ACC112 (cell line): ENCODE measurements around the gene NNT.
A peak's percentile ranks its signal among the peaks of the same experiment; 100 is the strongest.

Source experiments
- H2AFZ ChIP-seq: fragments of 200-600 bp; sonication (generic); one replicate; pipeline ENCODE4 v1.6.0; 2017; ENCODE audit warnings: antibody characterized with exemption, low read length; ENCODE audit not compliant: unreplicated experiment
- H3K27ac ChIP-seq: fragments of 200-600 bp; sonication (generic); 2 replicates; pipeline ENCODE4 v1.5.1; 2014; ENCODE audit warnings: low read depth, mild to moderate bottlenecking, antibody characterized with exemption, low read length, moderate library complexity
- H3K27me3 ChIP-seq: fragments of 200-600 bp; sonication (generic); 2 replicates; pipeline ENCODE4 v1.6.1; 2014; ENCODE audit warnings: mild to moderate bottlenecking, antibody characterized with exemption, low read length, moderate library complexity, mixed read lengths; ENCODE audit not compliant: insufficient read depth
- H3K36me3 ChIP-seq: fragments of 200-600 bp; sonication (generic); 2 replicates; pipeline ENCODE4 v1.6.1; 2016; ENCODE audit warnings: mild to moderate bottlenecking, antibody characterized with exemption, low read length, moderate library complexity, mixed read lengths; ENCODE audit not compliant: insufficient read depth
- H3K4me1 ChIP-seq: fragments of 200-600 bp; sonication (generic); one replicate; pipeline ENCODE4 v1.6.1; 2016; ENCODE audit warnings: low read length, mixed read lengths; ENCODE audit not compliant: insufficient read depth, unreplicated experiment, control insufficient read depth
- H3K4me3 ChIP-seq: fragments of 200-600 bp; sonication (generic); 2 replicates; pipeline ENCODE4 v1.5.1; 2014; ENCODE audit warnings: mild to moderate bottlenecking, low read depth, low read length
- H3K79me2 ChIP-seq: fragments of 200-600 bp; sonication (generic); one replicate; pipeline ENCODE4 v1.6.0; 2016; ENCODE audit warnings: low read length; ENCODE audit not compliant: control insufficient read depth, unreplicated experiment, insufficient read depth

The NNT gene

GRCh38 chr5:43627028-43627427, 24.0 kb downstream of the NNT start:
- Histone ChIP-seq H3K79me2 (no peaks in the 10 kb centered on the region), H3K27ac (no peak overlapping the region), H3K36me3 (no peaks in the 10 kb centered on the region), H3K4me1 (peaks cover 5% of the 10 kb centered on the region), H2AFZ (no peak overlapping the region), H3K4me3 (no peak overlapping the region), H3K27me3 (no peaks in the 10 kb centered on the region)

GRCh38 chr5:43631182-43631910, 28.4 kb downstream of the NNT start:
- H3K27me3 ChIP-seq: no peaks in the 10 kb centered on the region
- no peak overlapping the region for H2AFZ ChIP-seq
- H3K36me3 ChIP-seq: no peaks in the 10 kb centered on the region
- H3K4me3 ChIP-seq: no peak overlapping the region
- peaks cover 14% of the 10 kb centered on the region for H3K4me1 ChIP-seq
- H3K79me2 ChIP-seq: no peaks in the 10 kb centered on the region
- no peak overlapping the region for H3K27ac ChIP-seq

- Histone ChIP-seq H3K36me3 (no peaks in the 10 kb centered on the region), H3K79me2 (no peaks in the 10 kb centered on the region), H3K4me1 (peaks cover 24% of the 10 kb centered on the region), H3K27ac (no peak overlapping the region), H3K27me3 (no peaks in the 10 kb centered on the region), H2AFZ (no peak overlapping the region), H3K4me3 (no peak overlapping the region)
Observed at GRCh38 chr5:43634621-43635020, 31.6 kb downstream of the NNT start.

- no peaks in the 10 kb centered on the region for H3K36me3 ChIP-seq
- H3K79me2 ChIP-seq: no peaks in the 10 kb centered on the region
Observed at GRCh38 chr5:43635374-43635773, 32.4 kb downstream of the NNT start.

GRCh38 chr5:43636076-43636475, 33.1 kb downstream of the NNT start:
- Histone ChIP-seq H3K36me3 (no peaks in the 10 kb centered on the region), H3K4me3 (no peak overlapping the region), H3K4me1 (peaks cover 24% of the 10 kb centered on the region), H3K27me3 (no peaks in the 10 kb centered on the region), H3K79me2 (no peaks in the 10 kb centered on the region), H2AFZ (no peak overlapping the region), H3K27ac (no peak overlapping the region)

More at GRCh38 chr5:43635374-43635773, 32.4 kb downstream of the NNT start:
- H2AFZ ChIP-seq: no peak overlapping the region
- no peak overlapping the region for H3K27ac ChIP-seq
- H3K4me1 ChIP-seq: peaks cover 24% of the 10 kb centered on the region
- H3K27me3 ChIP-seq: no peaks in the 10 kb centered on the region
- H3K4me3 ChIP-seq: no peak overlapping the region

- no peak overlapping the region for H3K27ac ChIP-seq
- peaks cover 24% of the 10 kb centered on the region for H3K4me1 ChIP-seq
- H3K36me3 ChIP-seq: no peaks in the 10 kb centered on the region
- no peak overlapping the region for H3K4me3 ChIP-seq
- no peak overlapping the region for H2AFZ ChIP-seq
- H3K79me2 ChIP-seq: no peaks in the 10 kb centered on the region
- no peaks in the 10 kb centered on the region for H3K27me3 ChIP-seq
Observed at GRCh38 chr5:43637416-43637815, 34.4 kb downstream of the NNT start.

- Histone ChIP-seq H3K27me3 (no peaks in the 10 kb centered on the region), H2AFZ (no peak overlapping the region), H3K4me1 (peaks cover 24% of the 10 kb centered on the region), H3K27ac (peak overlapping the region; percentile 35), H3K79me2 (no peaks in the 10 kb centered on the region), H3K4me3 (no peak overlapping the region), H3K36me3 (no peaks in the 10 kb centered on the region)
Observed at GRCh38 chr5:43638107-43638506, 35.1 kb downstream of the NNT start.

GRCh38 chr5:43638546-43638945, 35.6 kb downstream of the NNT start:
- H3K36me3 ChIP-seq: no peaks in the 10 kb centered on the region
- no peaks in the 10 kb centered on the region for H3K79me2 ChIP-seq

GRCh38 chr5:43639566-43639965, 36.6 kb downstream of the NNT start:
- H3K27ac ChIP-seq: peak overlapping the region; percentile 29; the same call in 1 of the 2 replicates
- H3K79me2 ChIP-seq: no peaks in the 10 kb centered on the region
- peaks cover 24% of the 10 kb centered on the region for H3K4me1 ChIP-seq
- H3K27me3 ChIP-seq: no peaks in the 10 kb centered on the region
- 0 out of 2 replicates have a peak, but pooled peaks cover 1% of the 10 kb centered on the region for H3K36me3 ChIP-seq
- H2AFZ ChIP-seq: no peak overlapping the region
- no peak overlapping the region for H3K4me3 ChIP-seq

More at GRCh38 chr5:43638546-43638945, 35.6 kb downstream of the NNT start:
- no peak overlapping the region for H3K4me3 ChIP-seq
- no peak overlapping the region for H2AFZ ChIP-seq
- H3K4me1 ChIP-seq: peaks cover 24% of the 10 kb centered on the region
- peak overlapping the region; percentile 35 for H3K27ac ChIP-seq
- no peaks in the 10 kb centered on the region for H3K27me3 ChIP-seq

- Histone ChIP-seq H3K27me3 (no peaks in the 10 kb centered on the region), H2AFZ (no peak overlapping the region), H3K4me1 (peaks cover 19% of the 10 kb centered on the region), H3K79me2 (no peaks in the 10 kb centered on the region), H3K27ac (no peak overlapping the region), H3K36me3 (peaks cover 3% of the 10 kb centered on the region; the same call in 1 of the 2 replicates), H3K4me3 (no peak overlapping the region)
Observed at GRCh38 chr5:43642428-43642827, 39.4 kb downstream of the NNT start.

GRCh38 chr5:43643327-43643726, 40.3 kb downstream of the NNT start:
- Histone ChIP-seq H3K36me3 (peaks cover 3% of the 10 kb centered on the region; the same call in 1 of the 2 replicates), H3K4me3 (no peak overlapping the region), H2AFZ (no peak overlapping the region), H3K79me2 (no peaks in the 10 kb centered on the region), H3K27me3 (no peaks in the 10 kb centered on the region), H3K27ac (no peak overlapping the region), H3K4me1 (peaks cover 22% of the 10 kb centered on the region)
